Adrenal gland (tissue), 5 donors: ENCODE measurements around the gene LMCD1.

ENCODE experiments used
- POLR2A ChIP-seq, 2 donors: fragments of 450-650 bp; IDR thresholded peaks; one replicate each; pipeline ENCODE4 v1.6.1; 2017; ENCODE audit warnings: antibody characterized with exemption in 2 of 2, mild to moderate bottlenecking in 2 of 2, moderate library complexity in 1 of 2
- TF ChIP-seq, protein P1 (sequence below), 6 experiments: fragments of 450-650 bp in 4 of 6; fragments of 200-600 bp in 2 of 6; sonication (generic) in 1 of 6; IDR thresholded peaks; 1 replicate in 5 of 6; 2 replicates in 1 of 6; pipeline versions ENCODE4 v1.5.1 to v1.8.0; 2016 to 2021; ENCODE audit warnings: antibody characterized with exemption in 6 of 6, mild to moderate bottlenecking in 2 of 6, moderate library complexity in 1 of 6
- donor health status: DM: no; HTN: no; CAD: no.

DNA sequence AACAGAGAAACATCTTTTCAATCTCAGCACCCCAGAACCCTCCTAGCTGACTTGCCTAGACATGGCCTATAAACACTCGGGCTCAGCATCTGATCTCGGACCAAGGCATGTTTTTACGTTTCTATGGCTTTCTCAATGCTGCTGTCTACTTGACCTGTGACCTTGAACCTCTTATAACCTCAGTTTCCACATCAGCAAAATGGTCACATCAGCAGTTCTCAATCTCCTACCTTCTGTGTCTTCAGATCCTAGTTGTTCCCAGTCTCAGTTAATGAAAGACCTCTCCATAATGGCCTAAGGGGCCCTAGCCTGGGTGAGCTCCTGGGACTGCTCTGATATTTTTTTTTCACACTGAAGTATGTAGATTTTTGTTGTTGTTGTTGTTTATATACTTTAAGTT lies 103.4 kb downstream of the LMCD1 start:
- TF ChIP-seq, protein P1, sequence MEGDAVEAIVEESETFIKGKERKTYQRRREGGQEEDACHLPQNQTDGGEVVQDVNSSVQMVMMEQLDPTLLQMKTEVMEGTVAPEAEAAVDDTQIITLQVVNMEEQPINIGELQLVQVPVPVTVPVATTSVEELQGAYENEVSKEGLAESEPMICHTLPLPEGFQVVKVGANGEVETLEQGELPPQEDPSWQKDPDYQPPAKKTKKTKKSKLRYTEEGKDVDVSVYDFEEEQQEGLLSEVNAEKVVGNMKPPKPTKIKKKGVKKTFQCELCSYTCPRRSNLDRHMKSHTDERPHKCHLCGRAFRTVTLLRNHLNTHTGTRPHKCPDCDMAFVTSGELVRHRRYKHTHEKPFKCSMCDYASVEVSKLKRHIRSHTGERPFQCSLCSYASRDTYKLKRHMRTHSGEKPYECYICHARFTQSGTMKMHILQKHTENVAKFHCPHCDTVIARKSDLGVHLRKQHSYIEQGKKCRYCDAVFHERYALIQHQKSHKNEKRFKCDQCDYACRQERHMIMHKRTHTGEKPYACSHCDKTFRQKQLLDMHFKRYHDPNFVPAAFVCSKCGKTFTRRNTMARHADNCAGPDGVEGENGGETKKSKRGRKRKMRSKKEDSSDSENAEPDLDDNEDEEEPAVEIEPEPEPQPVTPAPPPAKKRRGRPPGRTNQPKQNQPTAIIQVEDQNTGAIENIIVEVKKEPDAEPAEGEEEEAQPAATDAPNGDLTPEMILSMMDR (IDR thresholded peaks at IDR 0.05), result no peak
- TF ChIP-seq POLR2A (IDR thresholded peaks at IDR 0.05), result no peak
